NB4 (cell line): ENCODE data around the gene PSMD7.

ENCODE experiments used
- CTCF ChIP-seq: IDR thresholded peaks from one replicate; pipeline ENCODE4 v1.5.1; 2012; ENCODE audit warnings: low read depth, low read length
- POLR2A ChIP-seq: IDR thresholded peaks from 2 replicates; pipeline ENCODE4 v1.6.1; 2011; ENCODE audit warnings: mild to moderate bottlenecking; ENCODE audit not compliant: insufficient read length; ENCODE audit errors: extremely low read depth

GRCh38 chr16:74264811-74265210 lies 31.8 kb upstream of the PSMD7 start:
- TF ChIP-seq POLR2A (no peak), CTCF (no peak)
